Body of pancreas (tissue), 4 donors: ENCODE results near the gene AREL1. TPM values are rescaled to one million over a fixed set of nuclear protein-coding genes. Genes with fewer than 3 reads are reported as not detected.

Source experiments
- ATAC-seq: fragments of 150-250 bp; one replicate; pipeline ENCODE4 v1.9.1; 2016
- DNase-seq, 4 donors: peaks; one replicate each; pipeline ENCODE4 v3.0.0-alpha.2; 2019
- H3K27ac ChIP-seq, 4 donors: fragments of 200-600 bp; sonication (generic); 1 replicate in 3 of 4; 2 replicates in 1 of 4; pipeline versions ENCODE4 v1.5.1 to v1.6.1; 2016 to 2019; ENCODE audit warnings: mild to moderate bottlenecking in 1 of 4, mixed read lengths in 1 of 4, moderate library complexity in 1 of 4
- H3K27me3 ChIP-seq, 2 donors: fragments of 200-600 bp; sonication (generic); one replicate each; pipeline ENCODE4 v1.6.0; 2016; ENCODE audit warnings: mild to moderate bottlenecking in 1 of 2
- H3K36me3 ChIP-seq, 2 donors: fragments of 200-600 bp; sonication (generic); replicated peaks in 1 of 2; 2 replicates each; pipeline ENCODE4 v1.5.1; 2016; ENCODE audit warnings: low read depth in 2 of 2; ENCODE audit not compliant: insufficient read depth in 1 of 2
- H3K4me1 ChIP-seq: fragments of 200-600 bp; sonication (generic); one replicate; pipeline ENCODE4 v1.6.0; 2016
- H3K4me3 ChIP-seq, 2 donors: fragments of 200-600 bp; sonication (generic); 1 replicate in 1 of 2; 2 replicates in 1 of 2; pipeline ENCODE4 v1.5.1; 2016 to 2019
- H3K9me3 ChIP-seq, 3 donors: fragments of 200-600 bp; sonication (generic); 1 replicate in 2 of 3; 2 replicates in 1 of 3; pipeline ENCODE4 v1.5.1; 2016
- CTCF ChIP-seq, 7 experiments: fragments of 450-650 bp in 4 of 7; fragments of 200-600 bp in 3 of 7; sonication (generic) in 3 of 7; IDR thresholded peaks; one replicate each; pipeline ENCODE4 v1.5.1; 2016 to 2019; ENCODE audit warnings: antibody characterized with exemption in 7 of 7
- POLR2A ChIP-seq, 3 donors: fragments of 450-650 bp; IDR thresholded peaks; one replicate each; pipeline ENCODE4 v1.6.1; 2016; ENCODE audit warnings: antibody characterized with exemption in 3 of 3, mild to moderate bottlenecking in 2 of 3
- WGBS, 2 donors: methylation state at CpG; one replicate each; pipeline ENCODE4 v1.1.5; 2017; 5-methylcytosine and 5-hydroxymethylcytosine counted together
- intact Hi-C: fragments of 100-400 bp; cut with DNase I; formaldehyde crosslinking; loops from one replicate; pipeline ENCODE4 v1.15.1; 2023
- total RNA-seq, 2 donors: library from RNA; depleted of rRNA; stranded (reverse); fragments of >200 nt; gene quantifications; one replicate each; pipeline ENCODE4 v1.1.0, GENCODE V29; 2016

AREL1 gene
- total RNA-seq, 2 donors from 2014 or later = 10.6 to 21.1 TPM

- WGBS, 2 donors = 25 to 46% methylated on average over 4 of the region's 4 CpGs
- H3K27me3 ChIP-seq = no peaks in the 10 kb centered on the region
- H3K9me3 ChIP-seq = no peaks in the 10 kb centered on the region
- H3K27ac ChIP-seq = no peak overlapping the region
- H3K4me1 ChIP-seq = peaks cover 11% of the 10 kb centered on the region
- peaks cover 0 to 11% of the 10 kb centered on the region in 2 donors for H3K36me3 ChIP-seq
- DNase-seq (no peak), ATAC-seq (no peak)
- no peak for TF ChIP-seq CTCF (IDR thresholded peaks at IDR 0.05)
- no peak for TF ChIP-seq POLR2A (IDR thresholded peaks at IDR 0.05)
- intact Hi-C loops = no loop called here
- H3K4me3 ChIP-seq = no peak overlapping the region
Observed at GRCh38 chr14:74735125-74735524, 22.2 kb upstream of the AREL1 start.

GRCh38 chr14:74733221-74733620 is 20.3 kb upstream of the AREL1 start:
- H3K9me3 ChIP-seq = no peaks in the 10 kb centered on the region
- peaks cover 11% of the 10 kb centered on the region for H3K4me1 ChIP-seq
- no peak overlapping the region for H3K27ac ChIP-seq
- 95% methylated on average over 3 of the region's 3 CpGs for WGBS, 2 donors
- no peaks in the 10 kb centered on the region for H3K27me3 ChIP-seq
- intact Hi-C loops = no loop called here
- TF ChIP-seq POLR2A (IDR thresholded peaks at IDR 0.05) = no peak
- TF ChIP-seq CTCF (IDR thresholded peaks at IDR 0.05) = no peak
- DNase-seq = no peak
- H3K36me3 ChIP-seq = peaks cover 0 to 11% of the 10 kb centered on the region in 2 donors
- no peak overlapping the region for H3K4me3 ChIP-seq
- ATAC-seq = no peak

- H3K9me3 ChIP-seq = no peaks in the 10 kb centered on the region
- no peak overlapping the region for H3K27ac ChIP-seq
- intact Hi-C loops = no loop called here
- H3K4me1 ChIP-seq = peaks cover 11% of the 10 kb centered on the region
- ATAC-seq = no peak
- H3K4me3 ChIP-seq = no peak overlapping the region
- H3K27me3 ChIP-seq = no peaks in the 10 kb centered on the region
- DNase-seq = no peak
- TF ChIP-seq CTCF (IDR thresholded peaks at IDR 0.05) (no peak), POLR2A (IDR thresholded peaks at IDR 0.05) (no peak)
- WGBS, 2 donors = 57 to 61% methylated on average over 2 of the region's 2 CpGs
- H3K36me3 ChIP-seq = peaks cover 0 to 11% of the 10 kb centered on the region in 2 donors
Observed at GRCh38 chr14:74732387-74732786, 19.5 kb upstream of the AREL1 start.

GRCh38 chr14:74723134-74723533 is 10.3 kb upstream of the AREL1 start:
- H3K27ac ChIP-seq = no peak overlapping the region
- no peak for DNase-seq
- H3K4me1 ChIP-seq = no peaks in the 10 kb centered on the region
- H3K4me3 ChIP-seq = no peak overlapping the region
- intact Hi-C loops = no loop called here
- ATAC-seq = no peak
- peaks cover 0 to 4% of the 10 kb centered on the region in 2 donors for H3K36me3 ChIP-seq
- TF ChIP-seq POLR2A (IDR thresholded peaks at IDR 0.05) (no peak), CTCF (IDR thresholded peaks at IDR 0.05) (no peak)
- WGBS, 2 donors = 88 to 93% methylated on average over 3 of the region's 3 CpGs
- H3K27me3 ChIP-seq = no peaks in the 10 kb centered on the region
- no peaks in the 10 kb centered on the region for H3K9me3 ChIP-seq

- TF ChIP-seq CTCF (IDR thresholded peaks at IDR 0.05) = no peak
- no peak for TF ChIP-seq POLR2A (IDR thresholded peaks at IDR 0.05)
- no peaks in the 10 kb centered on the region for H3K4me1 ChIP-seq
- H3K4me3 ChIP-seq = no peak overlapping the region
- peaks cover 0 to 7% of the 10 kb centered on the region in 2 donors for H3K36me3 ChIP-seq
- no peaks in the 10 kb centered on the region for H3K9me3 ChIP-seq
- intact Hi-C loops = no loop called here
- H3K27ac ChIP-seq = no peak overlapping the region
- no peak for DNase-seq
- no peak for ATAC-seq
- H3K27me3 ChIP-seq = no peaks in the 10 kb centered on the region
Observed at GRCh38 chr14:74720526-74720925, 7.6 kb upstream of the AREL1 start.
